ENCODE data around the gene GLIPR1. TPM values are rescaled to one million over a fixed set of nuclear protein-coding genes. Genes with fewer than 3 reads are reported as not detected.

Gene GLIPR1
- polyA plus RNA-seq, 1 of the 3 experiments (the other 2 are of a cell fraction): 75.6 TPM

- no peaks in the 10 kb centered on the region for H3K36me3 ChIP-seq (replicated peaks in 1 of 2; ENCODE audit: control insufficient read depth in 1 of 2, insufficient read depth in 2 of 2, low read length in 1 of 2)
- H3K4me2 ChIP-seq: no peak overlapping the region
- no peaks in the 10 kb centered on the region for H3K79me2 ChIP-seq (ENCODE audit: insufficient read depth)
- H3K4me3 ChIP-seq (ENCODE audit: low read depth in 2 of 2, low read length in 1 of 2): no peak overlapping the region
- no peak overlapping the region for H3K27ac ChIP-seq (ENCODE audit: low read depth in 2 of 2, low read length in 1 of 2)
- H4K20me1 ChIP-seq (ENCODE audit: insufficient read depth): no peaks in the 10 kb centered on the region
- no peaks in the 10 kb centered on the region for H3K4me1 ChIP-seq (ENCODE audit: control insufficient read depth in 1 of 2, insufficient read depth in 2 of 2, low read depth in 1 of 2, low read length in 1 of 2)
- no peak for DNase-seq
- H3K9me3 ChIP-seq: 0 out of 2 replicates have a peak, but pooled peaks cover 12% of the 10 kb centered on the region
- no peaks in the 10 kb centered on the region for H3K9me2 ChIP-seq
- POLR2A ChIA-PET: no interaction called here
- no peak overlapping the region for H2AFZ ChIP-seq (ENCODE audit: low read depth)
- no peak for TF ChIP-seq FOXJ3 (CRISPR knock-in tag; IDR thresholded peaks at IDR 0.05)
- no peak for TF ChIP-seq IRF3 (IDR thresholded peaks at IDR 0.05; ENCODE audit: low read depth, low read length)
- TF ChIP-seq TCF12 (IDR thresholded peaks at IDR 0.05): no peak
- no peak for TF ChIP-seq SIN3A (IDR thresholded peaks at IDR 0.05; ENCODE audit: borderline replicate concordance, low read depth, low read length)
- no peak for TF ChIP-seq RAD21 (IDR thresholded peaks at IDR 0.05; ENCODE audit: low read length)
- TF ChIP-seq USF2 (IDR thresholded peaks at IDR 0.05; ENCODE audit: borderline replicate concordance, low read depth, low read length): no peak
- no peak for TF ChIP-seq SMC3 (IDR thresholded peaks at IDR 0.05; ENCODE audit: low read depth, low read length)
- TF ChIP-seq MAX (IDR thresholded peaks at IDR 0.05; ENCODE audit: low read depth): no peak
- TF ChIP-seq CHD2 (IDR thresholded peaks at IDR 0.05; ENCODE audit: low read length, partially characterized antibody): no peak
- TF ChIP-seq TEAD4 (IDR thresholded peaks at IDR 0.05; ENCODE audit: borderline replicate concordance, insufficient read depth): no peak
- no peak for TF ChIP-seq RFX5 (IDR thresholded peaks at IDR 0.05; ENCODE audit: low read length)
- TF ChIP-seq CTCF (IDR thresholded peaks at IDR 0.05): no peak
- TF ChIP-seq JUND (IDR thresholded peaks at IDR 0.05): no peak
- TF ChIP-seq FOSL2 (IDR thresholded peaks at IDR 0.05; ENCODE audit: borderline replicate concordance, low read depth): no peak
- TF ChIP-seq MEF2A (IDR thresholded peaks at IDR 0.05; ENCODE audit: borderline replicate concordance, low read depth): no peak
- TF ChIP-seq REST (IDR thresholded peaks at IDR 0.05; ENCODE audit: low read depth, low read length): no peak
- no peak for TF ChIP-seq POLR2AphosphoS5 (IDR thresholded peaks at IDR 0.05; ENCODE audit: low read depth, low read length)
- TF ChIP-seq RCOR1 (IDR thresholded peaks at IDR 0.05; ENCODE audit: low read length): no peak
- no peaks in the 10 kb centered on the region for H3K27me3 ChIP-seq (ENCODE audit: insufficient read depth)
- H3F3A ChIP-seq (replicated peaks; ENCODE audit: insufficient read depth): peaks cover 8% of the 10 kb centered on the region
- 36% methylated on average over 2 of the region's 2 CpGs for WGBS (ENCODE audit: low lambda C conversion rate)
- CTCF ChIA-PET: interaction anchor here (0.6 kb wide), 1 partner anchor 136 kb away, joined by 3 read pairs; no protein-coding TSS in a partner anchor
- no peak overlapping the region for H3K9ac ChIP-seq
Observed at GRCh38 chr12:75437564-75437963, 43.0 kb upstream of the GLIPR1 start.

Measured in SK-N-SH (cell line).